Activated CD4-positive, alpha-beta T cell treated with anti-CD3 and anti-CD28 coated beads, Interleukin-2, amount 10 ng/mL, durations not matched to agents 7 days and 5 days (primary cell): ENCODE measurements around the gene DCLK2. TPM values are rescaled to one million over a fixed set of nuclear protein-coding genes. Genes with fewer than 3 reads are reported as not detected.

ENCODE experiments used
- CTCF ChIA-PET: fragments of 350-600 bp; sonication (Branson Sonifier 250); formaldehyde crosslinking; loops from one replicate; lab custom pipeline; 2021; ENCODE audit warnings: antibody characterized with exemption; lab: Charles Lee
- POLR2A ChIA-PET: fragments of 350-600 bp; sonication (Branson Sonifier 250); formaldehyde crosslinking; loops from one replicate; lab custom pipeline; 2021; ENCODE audit warnings: antibody characterized with exemption; lab: Charles Lee
- DNase-seq: peaks from one replicate; pipeline ENCODE4 v3.0.0-alpha.2; 2020
- H3K27ac Mint-ChIP-seq: one replicate; pipeline ENCODE4 v1.8.0; 2021; ENCODE audit warnings: mild to moderate bottlenecking, moderate library complexity, mixed read lengths
- H3K27me3 Mint-ChIP-seq: one replicate; pipeline ENCODE4 v1.8.0; 2021; ENCODE audit warnings: mixed read lengths
- H3K36me3 Mint-ChIP-seq: one replicate; pipeline ENCODE4 v1.8.0; 2021; ENCODE audit warnings: low read depth, mixed read lengths
- H3K4me1 Mint-ChIP-seq: one replicate; pipeline ENCODE4 v1.8.0; 2021; ENCODE audit warnings: mixed read lengths
- H3K4me3 Mint-ChIP-seq: one replicate; pipeline ENCODE4 v1.8.0; 2021; ENCODE audit warnings: mild to moderate bottlenecking, moderate library complexity, mixed read lengths
- H3K9me3 Mint-ChIP-seq: one replicate; pipeline ENCODE4 v1.8.0; 2021; ENCODE audit warnings: mixed read lengths
- total RNA-seq, 2 experiments: library from RNA; stranded (reverse); gene quantifications; one replicate each; pipeline ENCODE4 v1.2.3, GENCODE V29; 2021

DCLK2 gene
- total RNA-seq, 2 experiments from 2014 or later: not detected

GRCh38 chr4:150250293-150250997 is 172.2 kb downstream of the DCLK2 start:
- H3K27ac Mint-ChIP-seq: no peak overlapping the region
- no peaks in the 10 kb centered on the region for H3K4me1 Mint-ChIP-seq
- H3K27me3 Mint-ChIP-seq: no peaks in the 10 kb centered on the region
- ChIA-PET POLR2A (no interaction called here), CTCF (no interaction called here)
- no peak for DNase-seq
- H3K9me3 Mint-ChIP-seq: no peaks in the 10 kb centered on the region
- H3K4me3 Mint-ChIP-seq: no peak overlapping the region
- H3K36me3 Mint-ChIP-seq: no peaks in the 10 kb centered on the region

GRCh38 chr4:150250998-150251651 is 172.9 kb downstream of the DCLK2 start:
- ChIA-PET CTCF (interaction anchor here (1.1 kb wide), 1 partner anchor 21 kb away, joined by 3 read pairs; no protein-coding TSS in a partner anchor), POLR2A (no interaction called here)
- Mint-ChIP-seq H3K27me3 (no peaks in the 10 kb centered on the region), H3K9me3 (no peaks in the 10 kb centered on the region), H3K36me3 (no peaks in the 10 kb centered on the region), H3K27ac (no peak overlapping the region), H3K4me3 (no peak overlapping the region), H3K4me1 (no peaks in the 10 kb centered on the region)
- no peak for DNase-seq

GRCh38 chr4:150251752-150252190 is 173.5 kb downstream of the DCLK2 start:
- Mint-ChIP-seq H3K4me1 (no peaks in the 10 kb centered on the region), H3K4me3 (no peak overlapping the region), H3K36me3 (no peaks in the 10 kb centered on the region), H3K27ac (no peak overlapping the region), H3K9me3 (no peaks in the 10 kb centered on the region), H3K27me3 (no peaks in the 10 kb centered on the region)
- CTCF ChIA-PET: interaction anchor here (1.1 kb wide), 1 partner anchor 20 kb away, joined by 3 read pairs; no protein-coding TSS in a partner anchor
- no peak for DNase-seq
- POLR2A ChIA-PET: no interaction called here

DNA sequence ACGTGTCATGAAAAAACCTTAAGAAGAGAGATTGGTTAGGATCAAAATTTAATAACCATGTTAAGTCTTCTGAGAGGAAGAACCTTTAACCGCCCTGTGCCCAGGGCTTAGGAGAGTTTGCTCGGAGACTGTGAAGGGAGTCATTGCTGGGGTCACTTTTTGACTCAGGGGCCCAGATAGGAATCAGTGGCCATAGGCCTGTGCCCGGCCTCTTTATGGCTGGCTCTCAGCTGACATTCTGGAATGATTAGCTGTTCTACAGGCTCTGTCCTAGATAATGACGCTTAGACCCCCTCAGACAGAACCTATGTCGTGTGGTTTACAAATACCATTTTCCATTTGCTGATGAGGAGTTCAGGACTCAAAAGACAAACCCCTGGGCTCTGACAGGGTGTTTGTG is 174.1 kb downstream of the DCLK2 start:
- Mint-ChIP-seq H3K4me1 (no peaks in the 10 kb centered on the region), H3K27me3 (no peaks in the 10 kb centered on the region), H3K9me3 (no peaks in the 10 kb centered on the region), H3K36me3 (no peaks in the 10 kb centered on the region), H3K27ac (no peak overlapping the region), H3K4me3 (no peak overlapping the region)
- POLR2A ChIA-PET: no interaction called here
- no peak for DNase-seq
- CTCF ChIA-PET: interaction anchor here (1.1 kb wide), 1 partner anchor 19 kb away, joined by 3 read pairs; no protein-coding TSS in a partner anchor

GRCh38 chr4:150252741-150253140 is 174.5 kb downstream of the DCLK2 start:
- DNase-seq: no peak
- no peaks in the 10 kb centered on the region for H3K4me1 Mint-ChIP-seq
- no peak overlapping the region for H3K4me3 Mint-ChIP-seq
- ChIA-PET POLR2A (no interaction called here), CTCF (interaction anchor here (1.1 kb wide), 1 partner anchor 19 kb away, joined by 3 read pairs; no protein-coding TSS in a partner anchor)
- H3K9me3 Mint-ChIP-seq: no peaks in the 10 kb centered on the region
- H3K36me3 Mint-ChIP-seq: no peaks in the 10 kb centered on the region
- H3K27ac Mint-ChIP-seq: no peak overlapping the region
- H3K27me3 Mint-ChIP-seq: no peaks in the 10 kb centered on the region

GRCh38 chr4:150253416-150253815 is 175.2 kb downstream of the DCLK2 start:
- CTCF ChIA-PET: interaction anchor here (1.2 kb wide), 1 partner anchor 810 kb away, joined by 3 read pairs; no protein-coding TSS in a partner anchor
- no peaks in the 10 kb centered on the region for H3K9me3 Mint-ChIP-seq
- H3K36me3 Mint-ChIP-seq: no peaks in the 10 kb centered on the region
- H3K4me3 Mint-ChIP-seq: no peak overlapping the region
- no peak for DNase-seq
- H3K4me1 Mint-ChIP-seq: no peaks in the 10 kb centered on the region
- POLR2A ChIA-PET: no interaction called here
- no peak overlapping the region for H3K27ac Mint-ChIP-seq
- H3K27me3 Mint-ChIP-seq: no peaks in the 10 kb centered on the region

- Mint-ChIP-seq H3K4me3 (no peak overlapping the region), H3K9me3 (no peaks in the 10 kb centered on the region), H3K36me3 (no peaks in the 10 kb centered on the region), H3K4me1 (no peaks in the 10 kb centered on the region), H3K27me3 (no peaks in the 10 kb centered on the region), H3K27ac (no peak overlapping the region)
- no peak for DNase-seq
- CTCF ChIA-PET: interaction anchor here (1.2 kb wide), 1 partner anchor 810 kb away, joined by 3 read pairs; no protein-coding TSS in a partner anchor
- POLR2A ChIA-PET: no interaction called here
Measured at GRCh38 chr4:150253965-150254630, 175.9 kb downstream of the DCLK2 start.

GRCh38 chr4:150255610-150256224 is 177.5 kb downstream of the DCLK2 start:
- H3K9me3 Mint-ChIP-seq: no peaks in the 10 kb centered on the region
- no peaks in the 10 kb centered on the region for H3K27me3 Mint-ChIP-seq
- no peak overlapping the region for H3K27ac Mint-ChIP-seq
- DNase-seq: no peak
- H3K4me1 Mint-ChIP-seq: no peaks in the 10 kb centered on the region
- H3K4me3 Mint-ChIP-seq: no peak overlapping the region
- CTCF ChIA-PET: no interaction called here
- H3K36me3 Mint-ChIP-seq: no peaks in the 10 kb centered on the region
- POLR2A ChIA-PET: no interaction called here

DNA sequence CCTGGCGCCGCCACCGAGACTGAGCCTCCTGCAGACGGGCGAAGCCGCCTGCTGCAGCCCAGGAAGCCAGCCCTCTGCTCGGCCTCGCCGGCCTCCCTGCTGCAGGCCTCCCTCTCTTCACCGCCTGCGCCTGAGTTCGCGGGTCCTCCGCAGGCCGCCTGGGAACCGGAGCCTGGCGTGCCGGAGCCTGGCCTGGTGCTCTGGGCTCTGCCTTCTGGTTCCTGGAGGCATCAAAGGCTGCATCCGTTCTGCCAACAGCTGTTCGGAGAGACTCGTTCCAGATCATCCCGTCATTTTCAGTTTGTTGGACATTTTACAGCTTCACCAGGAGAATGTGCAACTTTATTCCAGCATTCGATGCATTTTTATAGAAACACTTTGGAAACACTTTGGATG is 178.0 kb downstream of the DCLK2 start:
- Mint-ChIP-seq H3K36me3 (no peaks in the 10 kb centered on the region), H3K27ac (no peak overlapping the region), H3K27me3 (no peaks in the 10 kb centered on the region), H3K9me3 (no peaks in the 10 kb centered on the region), H3K4me1 (no peaks in the 10 kb centered on the region), H3K4me3 (no peak overlapping the region)
- DNase-seq: no peak
- CTCF ChIA-PET: no interaction called here
- POLR2A ChIA-PET: no interaction called here

GRCh38 chr4:150256841-150257730 is 178.8 kb downstream of the DCLK2 start:
- POLR2A ChIA-PET: no interaction called here
- CTCF ChIA-PET: no interaction called here
- no peak overlapping the region for H3K4me3 Mint-ChIP-seq

GRCh38 chr4:150258569-150258968 is 180.3 kb downstream of the DCLK2 start:
- Mint-ChIP-seq H3K27me3 (no peaks in the 10 kb centered on the region), H3K27ac (no peak overlapping the region), H3K9me3 (no peaks in the 10 kb centered on the region), H3K36me3 (peaks cover 3% of the 10 kb centered on the region), H3K4me3 (no peak overlapping the region), H3K4me1 (no peaks in the 10 kb centered on the region)
- CTCF ChIA-PET: no interaction called here
- POLR2A ChIA-PET: no interaction called here
- no peak for DNase-seq

More at GRCh38 chr4:150256841-150257730, 178.8 kb downstream of the DCLK2 start:
- Mint-ChIP-seq H3K27me3 (no peaks in the 10 kb centered on the region), H3K36me3 (no peaks in the 10 kb centered on the region), H3K27ac (no peak overlapping the region), H3K9me3 (no peaks in the 10 kb centered on the region), H3K4me1 (no peaks in the 10 kb centered on the region)
- no peak for DNase-seq
